Neural progenitor cell (in vitro differentiated cells): Measurements from ENCODE around the gene HOXC9.

Experiments used
- EZH2 ChIP-seq: fragments of 200-600 bp; sonication (generic); IDR thresholded peaks from 2 replicates; pipeline ENCODE4 v1.6.1; 2017; ENCODE audit warnings: antibody characterized with exemption, mild to moderate bottlenecking, moderate library complexity
- EZH2phosphoT487 ChIP-seq: fragments of 200-600 bp; sonication (generic); IDR thresholded peaks from 2 replicates; pipeline ENCODE4 v1.6.1; 2017; ENCODE audit warnings: antibody characterized with exemption
- TF ChIP-seq, protein P1 (sequence below): fragments of 200-600 bp; sonication (generic); IDR thresholded peaks from 2 replicates; pipeline ENCODE4 v1.5.1; 2017; ENCODE audit warnings: antibody characterized with exemption, mild to moderate bottlenecking

DNA sequence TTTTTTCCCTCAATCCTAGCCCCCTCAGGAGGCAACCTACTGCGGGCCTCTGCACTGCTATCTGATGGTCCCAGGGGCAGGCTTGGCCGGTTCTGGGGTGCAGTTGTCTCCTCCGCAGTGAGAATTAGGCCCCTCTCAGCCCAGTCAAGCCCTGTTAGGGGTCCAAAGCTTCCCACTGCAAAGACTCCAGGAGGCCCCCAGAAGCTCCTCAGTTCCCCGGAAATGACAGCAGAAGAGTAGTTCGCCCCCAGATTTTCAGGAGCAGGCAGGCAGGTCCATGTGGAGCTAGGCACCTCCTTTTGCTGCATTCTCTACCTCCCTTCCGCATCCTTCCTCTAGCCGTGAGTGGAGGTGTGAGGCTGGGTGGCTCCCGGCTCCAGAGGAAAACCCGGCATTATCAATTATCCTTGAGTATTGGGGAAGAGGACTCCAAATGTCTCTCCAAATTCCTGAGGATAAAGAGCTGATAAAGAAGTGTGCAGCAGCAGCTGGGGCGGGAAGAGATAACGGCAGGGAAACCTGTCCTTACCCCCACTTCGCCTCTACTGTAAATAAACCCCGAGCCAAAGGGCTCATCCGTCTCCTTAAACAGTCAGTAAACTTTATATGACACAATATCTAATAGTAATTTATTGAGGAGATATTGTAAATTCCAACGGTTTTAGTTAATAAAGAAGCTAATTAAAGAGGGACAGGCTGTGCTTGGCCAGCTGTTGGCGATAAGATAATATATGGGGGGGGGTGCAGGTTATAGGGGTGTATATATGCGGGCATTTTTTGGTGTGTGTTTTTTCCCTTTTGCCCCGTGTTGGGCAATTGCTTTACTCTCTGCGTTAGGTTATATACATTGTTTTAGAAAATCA, 45.9 kb upstream of the HOXC9 start:
- TF ChIP-seq, protein P1, sequence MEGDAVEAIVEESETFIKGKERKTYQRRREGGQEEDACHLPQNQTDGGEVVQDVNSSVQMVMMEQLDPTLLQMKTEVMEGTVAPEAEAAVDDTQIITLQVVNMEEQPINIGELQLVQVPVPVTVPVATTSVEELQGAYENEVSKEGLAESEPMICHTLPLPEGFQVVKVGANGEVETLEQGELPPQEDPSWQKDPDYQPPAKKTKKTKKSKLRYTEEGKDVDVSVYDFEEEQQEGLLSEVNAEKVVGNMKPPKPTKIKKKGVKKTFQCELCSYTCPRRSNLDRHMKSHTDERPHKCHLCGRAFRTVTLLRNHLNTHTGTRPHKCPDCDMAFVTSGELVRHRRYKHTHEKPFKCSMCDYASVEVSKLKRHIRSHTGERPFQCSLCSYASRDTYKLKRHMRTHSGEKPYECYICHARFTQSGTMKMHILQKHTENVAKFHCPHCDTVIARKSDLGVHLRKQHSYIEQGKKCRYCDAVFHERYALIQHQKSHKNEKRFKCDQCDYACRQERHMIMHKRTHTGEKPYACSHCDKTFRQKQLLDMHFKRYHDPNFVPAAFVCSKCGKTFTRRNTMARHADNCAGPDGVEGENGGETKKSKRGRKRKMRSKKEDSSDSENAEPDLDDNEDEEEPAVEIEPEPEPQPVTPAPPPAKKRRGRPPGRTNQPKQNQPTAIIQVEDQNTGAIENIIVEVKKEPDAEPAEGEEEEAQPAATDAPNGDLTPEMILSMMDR: no peak
- no peak for TF ChIP-seq EZH2phosphoT487
- TF ChIP-seq EZH2: no peak
